Endodermal cell (in vitro differentiated cells): ENCODE results near the gene C18orf63. TPM values are rescaled to one million over a fixed set of nuclear protein-coding genes. Genes with fewer than 3 reads are reported as not detected.

Experiments
- DNase-seq: peaks from one replicate; pipeline ENCODE4 v3.0.0-alpha.2; 2017
- H3K27ac ChIP-seq: 2 replicates; pipeline ENCODE4 v1.5.1; 2013; ENCODE audit warnings: mild to moderate bottlenecking, low read depth, low read length, moderate library complexity
- H3K27me3 ChIP-seq: 2 replicates; pipeline ENCODE4 v1.6.1; 2013; ENCODE audit warnings: mild to moderate bottlenecking, low read length, moderate library complexity; ENCODE audit not compliant: insufficient read depth, control insufficient read depth, poor library complexity, severe bottlenecking
- H3K36me3 ChIP-seq: 2 replicates; pipeline ENCODE4 v1.7.0; 2013; ENCODE audit warnings: mild to moderate bottlenecking, low read length, moderate library complexity; ENCODE audit not compliant: control insufficient read depth, insufficient read depth
- H3K4me1 ChIP-seq: one replicate; pipeline ENCODE4 v1.7.0; 2013; ENCODE audit warnings: low read length; ENCODE audit not compliant: control insufficient read depth, insufficient read depth
- H3K4me3 ChIP-seq: 2 replicates; pipeline ENCODE4 v1.5.1; 2013; ENCODE audit warnings: mild to moderate bottlenecking, low read length, moderate library complexity
- H3K9ac ChIP-seq: 2 replicates; pipeline ENCODE4 v1.6.1; 2013; ENCODE audit warnings: mild to moderate bottlenecking, low read length, moderate library complexity; ENCODE audit not compliant: poor library complexity, severe bottlenecking; ENCODE audit errors: extremely low read depth
- H3K9me3 ChIP-seq: 2 replicates; pipeline ENCODE4 v1.6.1; 2013; ENCODE audit warnings: mild to moderate bottlenecking, low read length, moderate library complexity; ENCODE audit not compliant: control insufficient read depth
- H3K27ac Mint-ChIP-seq: 2 replicates; pipeline ENCODE4 v1.8.0; 2020; ENCODE audit warnings: mixed read lengths
- H3K27me3 Mint-ChIP-seq: 2 replicates; pipeline ENCODE4 v1.8.0; 2021; ENCODE audit warnings: mild to moderate bottlenecking, mixed read lengths; ENCODE audit not compliant: insufficient read depth
- H3K36me3 Mint-ChIP-seq: 2 replicates; pipeline ENCODE4 v1.8.0; 2020; ENCODE audit warnings: low read depth, mixed read lengths
- H3K4me1 Mint-ChIP-seq: 2 replicates; pipeline ENCODE4 v1.8.0; 2020; ENCODE audit warnings: mixed read lengths
- H3K4me3 Mint-ChIP-seq: 2 replicates; pipeline ENCODE4 v1.8.0; 2020; ENCODE audit warnings: mild to moderate bottlenecking, moderate library complexity, mixed read lengths
- H3K9me3 Mint-ChIP-seq: 2 replicates; pipeline ENCODE4 v1.8.0; 2020; ENCODE audit warnings: mild to moderate bottlenecking, mixed read lengths
- CTCF ChIP-seq: fragments of 200-600 bp; sonication (generic); conservative IDR thresholded peaks from 2 replicates; pipeline ENCODE4 v1.5.0; 2021; ENCODE audit warnings: antibody characterized with exemption, mild to moderate bottlenecking
- WGBS, 2 experiments: methylation state at CpG; one replicate each; pipeline versions ENCODE4 v1.1.5 to v1.1.7; 2013; ENCODE audit warnings: missing lambda C conversion rate in 2 of 2, mixed read lengths in 1 of 2; ENCODE audit not compliant: insufficient coverage in 1 of 2, insufficient read length in 1 of 2; 5-methylcytosine and 5-hydroxymethylcytosine counted together
- total RNA-seq, 2 donors: library from RNA; stranded (reverse); fragmentation: NEBNext Ultra II Directional in 1 of 2; extraction: Animal tissue kit (Norgen Biotek cat#: 25700) in 1 of 2; gene quantifications; 2 replicates in 1 of 2; 3 replicates in 1 of 2; pipeline ENCODE4 v1.2.1, GENCODE V29; 2021

The C18orf63 gene
- total RNA-seq, 2 donors from 2014 or later, result not detected

GRCh38 chr18:74399091-74399887 lies 83.7 kb downstream of the C18orf63 start:
- Histone ChIP-seq H3K27ac (no peak overlapping the region), H3K36me3 (no peaks in the 10 kb centered on the region), H3K9ac (no peak overlapping the region), H3K4me1 (no peaks in the 10 kb centered on the region), H3K9me3 (no peaks in the 10 kb centered on the region), H3K4me3 (no peak overlapping the region), H3K27me3 (no peaks in the 10 kb centered on the region)
- Mint-ChIP-seq H3K27me3 (peaks cover 6% of the 10 kb centered on the region), H3K9me3 (no peaks in the 10 kb centered on the region), H3K4me1 (peaks cover 23% of the 10 kb centered on the region), H3K4me3 (no peak overlapping the region), H3K27ac (no peak overlapping the region), H3K36me3 (no peaks in the 10 kb centered on the region)
- DNase-seq, result no peak
- 88 to 89% methylated on average over 11 to 14 of the region's 14 CpGs for WGBS, 2 experiments
- TF ChIP-seq CTCF, result no peak

- Histone ChIP-seq H3K9me3 (no peaks in the 10 kb centered on the region), H3K4me3 (no peak overlapping the region), H3K9ac (no peak overlapping the region), H3K4me1 (no peaks in the 10 kb centered on the region), H3K27me3 (no peaks in the 10 kb centered on the region), H3K27ac (no peak overlapping the region), H3K36me3 (no peaks in the 10 kb centered on the region)
- H3K4me1 Mint-ChIP-seq, result peaks cover 14% of the 10 kb centered on the region
- no peaks in the 10 kb centered on the region for H3K9me3 Mint-ChIP-seq
- no peaks in the 10 kb centered on the region for H3K36me3 Mint-ChIP-seq
- peaks cover 6% of the 10 kb centered on the region for H3K27me3 Mint-ChIP-seq
- DNase-seq, result no peak
- no peak overlapping the region for H3K27ac Mint-ChIP-seq
- TF ChIP-seq CTCF, result no peak
- H3K4me3 Mint-ChIP-seq, result no peak overlapping the region
- 89 to 90% methylated on average over 1 to 4 of the region's 4 CpGs for WGBS, 2 experiments
Measured at GRCh38 chr18:74400813-74401212, 85.2 kb downstream of the C18orf63 start.

GRCh38 chr18:74402806-74403433 lies 87.3 kb downstream of the C18orf63 start:
- H3K36me3 Mint-ChIP-seq, result no peaks in the 10 kb centered on the region
- DNase-seq, result peak; percentile 70
- Histone ChIP-seq H3K9me3 (no peaks in the 10 kb centered on the region), H3K4me1 (no peaks in the 10 kb centered on the region), H3K36me3 (no peaks in the 10 kb centered on the region), H3K27me3 (no peaks in the 10 kb centered on the region), H3K9ac (no peak overlapping the region), H3K27ac (no peak overlapping the region), H3K4me3 (no peak overlapping the region)
- H3K9me3 Mint-ChIP-seq, result no peaks in the 10 kb centered on the region
- 87 to 100% methylated on average over 2 to 9 of the region's 9 CpGs for WGBS, 2 experiments
- no peak overlapping the region for H3K4me3 Mint-ChIP-seq
- peaks cover 6% of the 10 kb centered on the region for H3K4me1 Mint-ChIP-seq
- H3K27ac Mint-ChIP-seq, result no peak overlapping the region
- H3K27me3 Mint-ChIP-seq, result peaks cover 3% of the 10 kb centered on the region
- TF ChIP-seq CTCF, result peak; percentile 14
